Type B pancreatic cell (in vitro differentiated cells): ENCODE data around the gene DNAJC13. TPM values are rescaled to one million over a fixed set of nuclear protein-coding genes. Genes with fewer than 3 reads are reported as not detected.

Experiments
- DNase-seq: peaks from one replicate; pipeline ENCODE4 v3.0.0; 2021; ENCODE audit warnings: mixed read lengths; ENCODE audit not compliant: unreplicated experiment; ENCODE audit errors: extremely low spot score
- H3K27ac Mint-ChIP-seq: 2 replicates; pipeline ENCODE4 v1.8.0; 2021; ENCODE audit warnings: mild to moderate bottlenecking, mixed read lengths
- H3K27me3 Mint-ChIP-seq: 2 replicates; pipeline ENCODE4 v1.8.0; 2021; ENCODE audit warnings: mixed read lengths
- H3K36me3 Mint-ChIP-seq: 2 replicates; pipeline ENCODE4 v1.8.0; 2021; ENCODE audit warnings: mixed read lengths
- H3K4me1 Mint-ChIP-seq: one replicate; pipeline ENCODE4 v1.8.0; 2021; ENCODE audit warnings: mixed read lengths; ENCODE audit not compliant: unreplicated experiment
- H3K4me3 Mint-ChIP-seq: 2 replicates; pipeline ENCODE4 v1.8.0; 2021; ENCODE audit warnings: mild to moderate bottlenecking, mixed read lengths
- H3K9me3 Mint-ChIP-seq: 2 replicates; pipeline ENCODE4 v1.8.0; 2021; ENCODE audit warnings: mixed read lengths
- CTCF ChIP-seq: fragments of 200-600 bp; sonication (generic); conservative IDR thresholded peaks from 2 replicates; pipeline ENCODE4 v1.5.0; 2021; ENCODE audit warnings: antibody characterized with exemption, mild to moderate bottlenecking
- total RNA-seq: library from RNA; stranded (reverse); gene quantifications from 2 replicates; pipeline ENCODE4 v1.2.1, GENCODE V29; 2021; ENCODE audit warnings: low replicate concordance

Gene DNAJC13
- total RNA-seq, 1 donor from 2014 or later, result 34.0 TPM

- Mint-ChIP-seq H3K9me3 (no peaks in the 10 kb centered on the region), H3K36me3 (peaks cover 28% of the 10 kb centered on the region), H3K27ac (no peak overlapping the region), H3K4me1 (no peaks in the 10 kb centered on the region), H3K27me3 (no peaks in the 10 kb centered on the region), H3K4me3 (no peak overlapping the region)
- no peak for TF ChIP-seq CTCF
- DNase-seq, result no peak
These were observed 39.3 kb downstream of the DNAJC13 start for GRCh38 chr3:132456571-132456970.

DNA sequence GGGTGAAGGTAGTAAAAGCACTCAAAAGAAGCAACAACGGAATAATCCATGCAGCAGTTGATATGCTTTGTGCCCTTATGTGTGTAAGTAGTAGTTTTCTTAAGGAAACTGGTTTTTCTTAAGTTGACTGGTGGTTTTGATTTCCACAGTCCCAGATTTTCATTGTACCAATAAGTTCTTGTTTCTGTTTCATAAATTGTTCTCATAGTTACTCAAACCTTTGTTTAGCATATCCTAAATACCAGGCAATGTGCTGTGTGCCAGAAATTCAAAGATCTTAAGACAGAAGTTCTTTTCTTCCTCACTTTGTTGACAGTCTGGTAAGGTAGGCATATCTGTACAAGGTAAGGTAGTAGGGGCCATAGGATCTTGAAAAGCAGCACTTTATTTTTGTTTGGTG lies 40.0 kb downstream of the DNAJC13 start:
- no peak for DNase-seq
- Mint-ChIP-seq H3K36me3 (peaks cover 28% of the 10 kb centered on the region), H3K9me3 (no peaks in the 10 kb centered on the region), H3K4me3 (no peak overlapping the region), H3K4me1 (no peaks in the 10 kb centered on the region), H3K27me3 (no peaks in the 10 kb centered on the region), H3K27ac (no peak overlapping the region)
- no peak for TF ChIP-seq CTCF

- TF ChIP-seq CTCF, result no peak
- no peak for DNase-seq
- Mint-ChIP-seq H3K27ac (no peak overlapping the region), H3K27me3 (no peaks in the 10 kb centered on the region), H3K4me1 (no peaks in the 10 kb centered on the region), H3K9me3 (no peaks in the 10 kb centered on the region), H3K4me3 (no peak overlapping the region), H3K36me3 (peaks cover 31% of the 10 kb centered on the region)
These were observed 42.2 kb downstream of the DNAJC13 start for GRCh38 chr3:132459551-132459950.

DNA sequence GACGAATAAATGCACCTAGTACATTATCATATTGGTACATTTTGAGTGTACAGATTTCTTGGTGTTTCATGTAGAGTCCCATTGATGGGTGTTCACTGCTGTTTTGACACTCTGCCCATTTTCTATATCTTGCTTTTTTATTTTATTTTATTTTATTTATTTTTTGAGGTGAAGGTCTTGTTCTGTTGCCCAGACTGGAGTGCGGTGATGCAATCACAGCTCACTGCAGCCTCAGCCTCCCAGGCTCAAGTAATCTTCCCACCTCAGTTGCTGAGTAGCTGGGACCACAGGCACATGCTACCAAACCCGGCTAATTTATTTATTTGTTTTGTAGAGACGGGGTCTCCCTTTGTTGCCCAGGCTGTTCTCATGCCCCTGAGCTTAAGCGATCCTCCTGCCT lies 44.2 kb downstream of the DNAJC13 start:
- Mint-ChIP-seq H3K4me1 (no peaks in the 10 kb centered on the region), H3K4me3 (no peak overlapping the region), H3K9me3 (no peaks in the 10 kb centered on the region), H3K36me3 (peaks cover 16% of the 10 kb centered on the region), H3K27me3 (no peaks in the 10 kb centered on the region), H3K27ac (no peak overlapping the region)
- no peak for DNase-seq
- no peak for TF ChIP-seq CTCF

DNA sequence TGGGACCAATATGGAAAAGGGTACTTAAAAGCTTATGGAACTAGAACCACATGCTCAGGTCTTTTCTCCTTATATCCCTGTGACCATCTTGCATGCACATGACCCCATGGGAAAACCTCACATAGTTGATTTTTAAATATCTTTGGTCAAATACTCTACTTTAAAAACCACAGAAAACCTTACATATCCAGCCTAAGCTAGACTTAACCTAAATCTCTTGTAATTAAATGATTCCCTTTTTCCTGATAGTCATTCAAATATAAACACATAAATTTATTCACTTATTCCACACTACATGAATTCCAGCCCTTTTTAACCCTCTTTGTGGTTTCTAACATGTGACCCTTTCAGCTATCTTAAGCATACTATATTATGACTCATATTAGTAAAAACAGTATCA lies 46.8 kb downstream of the DNAJC13 start:
- Mint-ChIP-seq H3K36me3 (peaks cover 28% of the 10 kb centered on the region), H3K4me3 (no peak overlapping the region), H3K27me3 (no peaks in the 10 kb centered on the region), H3K9me3 (no peaks in the 10 kb centered on the region), H3K4me1 (no peaks in the 10 kb centered on the region), H3K27ac (no peak overlapping the region)
- DNase-seq, result no peak
- TF ChIP-seq CTCF, result no peak

- Mint-ChIP-seq H3K4me3 (no peak overlapping the region), H3K9me3 (no peaks in the 10 kb centered on the region), H3K36me3 (peaks cover 40% of the 10 kb centered on the region), H3K4me1 (no peaks in the 10 kb centered on the region), H3K27ac (no peak overlapping the region), H3K27me3 (no peaks in the 10 kb centered on the region)
- DNase-seq, result no peak
- TF ChIP-seq CTCF, result no peak
These were observed 52.0 kb downstream of the DNAJC13 start for GRCh38 chr3:132469326-132469725.
